ENCODE data around the gene CACNA1C.

DNA sequence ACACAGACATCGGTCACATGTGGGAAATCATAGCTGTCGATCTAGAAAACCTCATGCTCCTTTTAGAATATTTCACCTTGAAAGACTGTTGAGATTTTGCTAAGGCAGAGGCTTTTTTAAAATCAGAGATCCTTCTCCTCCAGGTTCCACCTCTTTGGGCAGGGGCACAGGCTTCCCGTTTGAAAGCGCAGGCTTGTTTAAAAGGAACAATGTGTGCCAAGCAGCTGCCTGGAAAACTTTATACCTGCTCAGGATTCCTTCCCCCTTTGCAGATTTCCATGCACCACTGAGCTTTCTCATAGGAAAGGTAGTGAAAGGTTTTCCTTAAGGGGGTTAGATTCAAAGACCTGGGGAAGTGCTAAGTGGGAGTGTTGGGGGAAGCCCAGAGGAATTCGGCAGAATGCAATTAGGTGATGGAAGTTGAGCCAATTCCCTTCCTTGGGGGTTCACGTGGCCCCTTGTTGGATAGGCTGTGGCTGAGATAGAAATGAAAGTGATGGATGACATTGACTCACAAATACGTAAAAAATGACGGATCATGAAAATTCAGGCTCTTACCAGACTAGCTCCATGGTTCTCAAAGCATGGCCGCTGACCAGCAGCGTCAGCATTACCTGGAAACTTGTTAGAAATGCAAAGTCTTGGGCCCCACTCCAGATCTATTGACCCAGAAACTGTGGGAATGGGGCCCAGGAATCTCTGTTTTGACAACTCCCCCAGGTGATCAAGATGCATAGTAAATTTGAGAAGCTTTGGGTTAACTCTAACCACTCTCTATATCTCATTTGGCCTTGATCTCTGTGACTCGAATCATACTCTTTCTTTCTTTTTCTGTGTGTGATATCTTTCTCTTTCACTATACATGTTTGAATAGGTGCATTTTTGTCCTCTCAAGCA lies 460.6 kb downstream of the CACNA1C start:
- TF ChIP-seq, protein P1, sequence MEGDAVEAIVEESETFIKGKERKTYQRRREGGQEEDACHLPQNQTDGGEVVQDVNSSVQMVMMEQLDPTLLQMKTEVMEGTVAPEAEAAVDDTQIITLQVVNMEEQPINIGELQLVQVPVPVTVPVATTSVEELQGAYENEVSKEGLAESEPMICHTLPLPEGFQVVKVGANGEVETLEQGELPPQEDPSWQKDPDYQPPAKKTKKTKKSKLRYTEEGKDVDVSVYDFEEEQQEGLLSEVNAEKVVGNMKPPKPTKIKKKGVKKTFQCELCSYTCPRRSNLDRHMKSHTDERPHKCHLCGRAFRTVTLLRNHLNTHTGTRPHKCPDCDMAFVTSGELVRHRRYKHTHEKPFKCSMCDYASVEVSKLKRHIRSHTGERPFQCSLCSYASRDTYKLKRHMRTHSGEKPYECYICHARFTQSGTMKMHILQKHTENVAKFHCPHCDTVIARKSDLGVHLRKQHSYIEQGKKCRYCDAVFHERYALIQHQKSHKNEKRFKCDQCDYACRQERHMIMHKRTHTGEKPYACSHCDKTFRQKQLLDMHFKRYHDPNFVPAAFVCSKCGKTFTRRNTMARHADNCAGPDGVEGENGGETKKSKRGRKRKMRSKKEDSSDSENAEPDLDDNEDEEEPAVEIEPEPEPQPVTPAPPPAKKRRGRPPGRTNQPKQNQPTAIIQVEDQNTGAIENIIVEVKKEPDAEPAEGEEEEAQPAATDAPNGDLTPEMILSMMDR (IDR thresholded peaks at IDR 0.05): no peak
- TF ChIP-seq POLR2AphosphoS5 (IDR thresholded peaks at IDR 0.05) (no peak), POLR2A (IDR thresholded peaks at IDR 0.05; ENCODE audit: low read depth) (no peak)
